Activated T-helper 1 cell treated with anti-CD3 and anti-CD28 coated beads, Interleukin-2, amount 50 U/mL, for 16 hours (primary cell): Measurements from ENCODE around the gene GPX4.

Experiments
- DNase-seq, 2 donors: peaks; one replicate each; pipeline ENCODE4 v3.0.0-alpha.2; 2020; ENCODE audit warnings: low read depth in 1 of 2, low spot score in 1 of 2

GPX4 gene

GRCh38 chr19:1068009-1069001 is 35.5 kb upstream of the GPX4 start:
- peak in 1 of 2 donors; percentile 60 for DNase-seq

GRCh38 chr19:1069009-1069779 is 34.6 kb upstream of the GPX4 start:
- DNase-seq = peak; percentile 44 to 57

DNA sequence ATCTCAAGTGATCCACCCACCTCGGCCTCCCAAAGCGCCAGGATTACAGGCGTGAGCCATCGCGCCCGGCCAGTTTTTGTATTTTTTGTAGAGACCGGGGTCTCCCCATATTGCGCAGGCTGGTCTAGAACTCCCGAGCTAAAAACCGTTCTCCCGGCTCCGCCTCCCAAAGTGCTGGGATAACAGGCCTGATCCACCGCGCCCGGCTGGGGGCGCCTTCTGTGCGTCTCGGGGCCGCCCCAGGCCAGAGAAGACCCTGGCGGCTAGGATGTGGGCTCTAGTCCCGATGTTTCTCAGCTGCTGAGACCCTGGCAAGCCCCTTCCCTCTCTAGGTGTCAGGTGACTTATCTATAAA is 33.2 kb upstream of the GPX4 start:
- DNase-seq = no peak

DNA sequence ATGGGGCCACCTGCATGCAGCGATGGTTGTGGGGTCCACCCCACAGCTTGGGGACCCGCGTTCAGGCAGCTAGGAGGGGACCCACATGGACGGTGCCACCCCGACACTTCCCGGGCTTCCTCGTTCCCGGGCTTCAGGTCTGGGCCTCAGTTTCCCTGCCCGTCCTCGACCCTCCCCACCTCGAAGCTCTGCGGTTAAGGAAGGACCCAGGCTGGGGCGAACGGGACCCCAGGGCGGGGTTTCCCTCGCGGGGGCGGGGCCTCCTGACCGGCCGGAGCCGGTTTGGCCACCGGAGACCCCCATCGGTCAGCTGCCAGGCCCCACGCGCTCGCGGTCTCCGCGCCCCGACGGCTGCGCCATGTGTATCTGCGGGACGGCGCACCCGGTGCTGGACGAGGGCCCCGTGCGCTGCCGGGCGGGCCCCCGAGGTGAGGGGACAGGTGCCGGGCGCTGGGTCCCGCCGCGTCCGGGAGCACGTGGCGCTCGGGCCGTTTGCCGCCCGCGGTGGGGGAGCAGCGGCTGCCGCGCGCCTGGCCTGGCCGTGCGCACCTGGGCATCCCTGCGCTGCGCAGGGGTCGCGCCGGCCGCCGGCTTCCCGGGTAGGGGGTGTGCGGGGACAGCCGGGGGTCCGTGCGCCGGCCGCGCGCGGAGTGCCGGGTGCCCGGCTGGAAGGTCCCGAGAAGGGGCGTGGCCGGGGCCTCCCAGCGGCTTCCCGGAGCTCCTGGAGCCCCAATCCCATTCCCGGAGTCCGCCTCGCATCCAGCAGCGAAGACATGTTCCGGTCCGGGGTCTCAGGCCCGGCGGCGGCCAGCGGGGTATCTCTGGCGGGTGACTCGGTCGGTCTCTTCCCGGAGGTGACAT is 32.6 kb upstream of the GPX4 start:
- no peak for DNase-seq

DNA sequence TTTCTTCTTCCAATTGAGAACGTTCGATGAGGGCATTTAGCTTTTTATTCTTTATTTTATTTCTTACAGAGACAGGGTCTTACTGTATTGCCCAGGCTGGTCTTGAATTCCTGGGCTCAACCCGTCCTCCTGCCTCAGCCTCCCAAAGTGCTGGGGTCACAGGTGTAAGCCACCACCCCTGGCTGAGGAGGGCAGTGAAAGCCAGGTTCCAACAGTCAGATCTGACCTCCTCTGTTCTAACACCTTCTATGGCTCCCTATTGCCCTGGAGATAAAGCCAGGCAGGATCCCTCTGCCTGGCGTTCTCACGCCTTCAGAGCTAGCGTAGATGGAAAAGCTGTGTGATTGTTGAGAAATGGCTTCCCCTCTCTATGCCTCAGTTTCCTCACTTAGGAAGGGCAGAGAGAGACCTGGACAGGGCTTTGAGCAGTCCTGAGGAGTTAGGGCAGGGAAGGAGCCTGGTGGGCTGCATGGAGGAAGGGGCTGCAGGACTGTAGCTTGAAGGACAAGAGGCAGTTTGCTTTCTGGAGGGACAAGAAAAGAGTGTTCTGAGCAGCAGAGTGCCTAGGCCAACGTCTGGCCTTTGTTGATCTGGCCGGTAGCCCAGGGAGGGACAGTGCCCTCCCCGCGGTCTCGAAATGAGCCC is 31.3 kb upstream of the GPX4 start:
- DNase-seq = no peak

- no peak for DNase-seq
These were observed 30.5 kb upstream of the GPX4 start for GRCh38 chr19:1073063-1073955.

DNA sequence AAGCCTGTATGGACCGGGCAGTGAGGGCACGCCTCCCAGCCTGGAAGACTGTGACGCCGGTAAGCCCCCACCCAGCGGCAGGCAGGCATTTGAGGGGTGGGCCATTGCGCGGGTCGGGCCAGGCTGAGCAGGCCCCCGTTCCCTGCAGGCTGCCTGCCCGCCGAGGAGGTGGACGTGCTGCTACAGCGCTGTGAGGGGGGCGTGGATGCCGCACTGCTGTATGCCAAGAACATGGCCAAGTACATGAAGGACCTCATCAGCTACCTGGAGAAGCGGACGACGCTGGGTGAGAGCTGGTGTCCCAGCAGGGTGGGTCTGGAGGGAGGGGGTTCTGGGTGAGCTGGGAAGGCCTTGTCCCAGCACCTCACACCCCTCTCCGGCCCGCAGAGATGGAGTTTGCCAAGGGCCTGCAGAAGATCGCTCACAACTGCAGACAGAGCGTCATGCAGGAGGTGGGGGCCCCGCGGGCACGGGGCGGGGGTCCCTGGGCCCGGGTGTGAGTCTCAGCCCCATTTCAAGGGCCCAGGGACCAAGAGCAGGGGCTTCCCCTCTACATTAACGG is 29.8 kb upstream of the GPX4 start:
- no peak for DNase-seq

DNA sequence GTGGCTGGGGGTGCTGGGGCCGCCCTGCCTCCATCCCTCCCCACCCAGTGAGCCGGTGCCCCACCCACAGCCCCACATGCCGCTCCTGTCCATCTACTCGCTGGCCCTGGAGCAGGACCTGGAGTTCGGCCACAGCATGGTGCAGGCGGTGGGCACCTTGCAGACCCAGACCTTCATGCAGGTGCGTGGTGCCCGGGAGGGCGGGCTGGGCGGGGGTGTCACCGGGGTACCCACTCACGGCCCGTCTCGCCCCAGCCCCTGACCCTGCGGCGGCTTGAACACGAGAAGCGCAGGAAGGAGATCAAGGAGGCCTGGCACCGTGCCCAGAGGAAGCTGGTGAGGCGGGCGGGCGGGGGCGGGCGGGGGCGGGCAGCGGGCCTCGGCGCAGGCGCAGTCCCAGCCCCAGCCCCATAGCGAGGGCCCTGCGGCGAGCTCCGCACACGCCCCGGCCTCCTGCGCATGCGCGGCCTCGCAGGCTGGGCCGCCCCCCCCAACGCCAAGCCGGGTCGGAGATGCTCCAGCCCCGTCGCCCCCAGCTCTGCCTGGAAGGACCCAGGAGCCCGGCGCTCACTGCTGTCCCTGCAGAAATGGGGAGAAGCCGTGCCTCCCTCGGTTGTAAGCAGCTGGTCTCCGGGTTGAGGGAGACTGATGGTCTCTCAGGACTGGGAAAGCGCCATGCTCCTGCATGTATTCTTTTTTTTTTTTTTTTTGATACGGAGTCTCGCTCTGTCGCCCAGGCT is 29.1 kb upstream of the GPX4 start:
- peak; percentile 85 to 98 for DNase-seq

DNA sequence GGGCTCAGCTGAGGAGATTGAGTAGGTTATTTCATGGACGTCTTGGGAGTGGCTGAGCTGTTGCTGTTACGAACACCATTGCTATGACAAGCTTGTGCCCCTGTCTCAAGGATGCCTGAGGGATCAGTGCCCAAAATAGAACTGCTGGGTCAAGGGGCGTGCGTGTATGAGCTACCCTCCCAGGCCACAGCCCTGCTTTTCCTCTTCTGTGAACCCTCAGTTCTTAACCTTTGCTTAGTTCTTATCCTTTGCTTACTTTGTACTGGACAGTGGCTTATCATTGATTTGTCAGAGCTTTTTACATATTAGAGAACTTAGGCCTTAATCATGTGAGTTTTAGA is 27.8 kb upstream of the GPX4 start:
- no peak for DNase-seq

GRCh38 chr19:1076951-1077350 is 26.8 kb upstream of the GPX4 start:
- DNase-seq = peak; percentile 84 to 91

- peak in 1 of 2 donors; percentile 58 for DNase-seq
These were observed 24.2 kb upstream of the GPX4 start for GRCh38 chr19:1079566-1080111.

DNA sequence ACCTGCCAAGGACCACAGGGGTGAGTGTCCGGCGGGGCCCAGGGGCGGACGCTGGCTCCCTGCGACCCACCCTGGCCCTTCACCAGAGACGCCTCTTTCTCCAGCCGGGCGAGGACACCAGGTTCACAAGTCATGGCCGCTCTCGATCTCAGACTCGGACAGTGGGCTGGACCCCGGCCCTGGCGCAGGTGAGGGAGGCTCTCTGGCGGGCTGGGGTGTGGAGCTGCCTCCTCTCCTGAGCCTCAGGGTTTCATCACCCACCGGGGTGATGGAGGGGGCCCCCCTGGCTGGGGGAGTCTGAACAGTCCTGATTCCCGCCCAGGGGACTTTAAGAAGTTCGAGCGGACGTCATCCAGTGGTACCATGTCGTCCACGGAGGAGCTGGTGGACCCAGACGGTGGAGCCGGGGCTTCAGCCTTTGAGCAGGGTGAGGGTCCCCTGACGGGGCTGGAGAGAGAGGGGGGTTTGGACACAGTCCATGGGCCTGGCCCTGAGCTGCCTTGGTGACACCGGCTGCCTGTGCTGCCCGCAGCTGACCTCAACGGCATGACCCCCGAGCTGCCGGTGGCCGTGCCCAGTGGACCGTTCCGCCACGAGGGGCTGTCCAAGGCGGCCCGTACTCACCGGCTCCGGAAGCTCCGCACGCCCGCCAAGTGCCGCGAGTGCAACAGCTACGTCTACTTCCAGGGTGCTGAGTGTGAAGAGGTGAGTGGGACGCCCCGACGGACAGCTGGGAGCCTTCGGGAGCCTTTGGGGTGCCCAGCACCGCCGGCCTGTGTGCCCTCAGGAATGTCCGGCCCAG is 23.2 kb upstream of the GPX4 start:
- DNase-seq = no peak

DNA sequence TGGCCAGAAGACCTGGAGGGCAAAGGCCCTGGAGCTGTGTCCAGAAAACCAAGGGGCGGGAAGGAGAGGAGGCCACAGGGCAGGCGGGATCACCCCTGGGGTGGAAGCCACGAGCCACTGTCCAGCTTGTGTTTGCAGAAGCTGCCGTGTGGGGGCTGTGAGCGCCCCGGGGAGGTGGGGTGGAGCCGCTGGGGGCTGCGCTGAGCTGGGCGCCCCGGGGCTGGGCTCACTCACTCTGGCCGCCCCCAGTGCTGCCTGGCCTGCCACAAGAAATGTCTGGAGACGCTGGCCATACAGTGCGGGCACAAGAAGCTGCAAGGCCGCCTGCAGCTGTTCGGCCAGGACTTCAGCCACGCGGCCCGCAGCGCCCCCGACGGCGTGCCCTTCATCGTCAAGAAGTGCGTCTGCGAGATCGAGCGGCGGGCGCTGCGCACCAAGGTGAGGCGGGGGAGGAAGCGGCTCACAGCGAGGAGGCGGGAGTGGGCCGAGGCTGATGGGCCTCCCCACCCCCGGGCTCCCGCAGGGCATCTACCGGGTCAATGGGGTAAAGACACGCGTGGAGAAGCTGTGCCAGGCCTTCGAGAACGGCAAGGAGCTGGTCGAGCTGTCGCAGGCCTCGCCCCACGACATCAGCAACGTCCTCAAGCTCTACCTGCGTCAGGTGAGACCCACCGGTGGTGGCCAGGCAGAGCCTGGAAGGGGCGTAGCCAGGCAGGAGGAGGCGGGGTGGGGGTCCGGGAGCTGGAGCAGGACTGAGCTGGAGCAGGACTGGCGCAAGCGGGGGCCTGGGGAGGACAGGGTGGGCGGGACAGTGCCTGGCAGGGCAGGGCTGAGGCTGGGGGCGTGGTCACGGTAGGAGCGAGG is 22.3 kb upstream of the GPX4 start:
- no peak for DNase-seq

- DNase-seq = peak; percentile 67 to 71
These were observed 21.4 kb upstream of the GPX4 start for GRCh38 chr19:1082165-1082927.

DNA sequence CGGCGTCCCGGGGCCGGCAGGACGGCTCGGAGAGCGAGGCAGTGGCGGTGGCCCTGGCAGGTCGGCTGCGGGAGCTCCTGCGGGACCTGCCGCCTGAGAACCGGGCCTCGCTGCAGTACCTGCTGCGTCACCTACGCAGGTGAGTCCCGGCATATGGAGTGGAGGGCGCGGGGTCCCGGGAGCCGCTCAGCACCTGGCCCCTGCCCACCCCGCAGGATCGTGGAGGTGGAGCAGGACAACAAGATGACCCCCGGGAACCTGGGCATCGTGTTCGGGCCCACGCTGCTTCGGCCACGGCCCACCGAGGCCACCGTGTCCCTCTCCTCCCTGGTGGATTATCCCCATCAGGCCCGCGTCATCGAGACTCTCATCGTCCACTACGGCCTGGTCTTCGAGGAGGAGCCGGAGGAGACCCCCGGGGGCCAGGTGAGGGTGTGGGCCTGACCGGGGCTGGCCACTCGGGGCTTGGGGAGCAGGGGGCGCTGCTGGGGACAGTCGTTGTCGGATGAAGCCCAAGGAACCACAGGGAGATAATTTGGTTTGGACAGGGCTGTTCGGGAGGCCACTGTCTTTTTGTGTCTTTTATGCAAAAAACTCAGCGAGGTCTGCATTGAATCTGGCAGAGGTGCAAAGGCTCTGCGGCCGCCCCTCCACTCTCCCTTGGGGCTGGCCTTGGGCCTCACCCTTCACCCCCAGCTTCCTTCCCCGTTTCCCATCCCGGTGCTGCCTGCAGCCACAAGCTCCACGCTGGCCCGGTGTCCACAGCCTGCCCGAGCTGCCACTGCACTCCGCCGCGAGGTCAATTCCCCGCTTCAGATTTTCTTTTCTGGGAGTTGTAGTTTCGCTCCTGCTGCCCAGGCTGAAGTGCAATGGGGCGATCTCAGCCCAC is 20.6 kb upstream of the GPX4 start:
- no peak for DNase-seq
